Dermis blood vessel endothelial cell (primary cell): ENCODE data around the gene RNF20. TPM values are rescaled to one million over a fixed set of nuclear protein-coding genes. Genes with fewer than 3 reads are reported as not detected.
"Not testable (repeated sequence)": the region's sequence is repeated elsewhere in the genome, so short reads cannot be mapped to it uniquely, and the experiment has no call there.

Source experiments
- DNase-seq: peaks from one replicate; pipeline ENCODE4 v3.0.0; 2010
- total RNA-seq: library from RNA; depleted of rRNA; stranded (reverse); fragments of >200 nt; gene quantifications from 2 replicates; pipeline ENCODE4 v1.2.3, GENCODE V29; 2014

The RNF20 gene
- total RNA-seq, 1 donor from 2014 or later: 36.8 TPM

DNA sequence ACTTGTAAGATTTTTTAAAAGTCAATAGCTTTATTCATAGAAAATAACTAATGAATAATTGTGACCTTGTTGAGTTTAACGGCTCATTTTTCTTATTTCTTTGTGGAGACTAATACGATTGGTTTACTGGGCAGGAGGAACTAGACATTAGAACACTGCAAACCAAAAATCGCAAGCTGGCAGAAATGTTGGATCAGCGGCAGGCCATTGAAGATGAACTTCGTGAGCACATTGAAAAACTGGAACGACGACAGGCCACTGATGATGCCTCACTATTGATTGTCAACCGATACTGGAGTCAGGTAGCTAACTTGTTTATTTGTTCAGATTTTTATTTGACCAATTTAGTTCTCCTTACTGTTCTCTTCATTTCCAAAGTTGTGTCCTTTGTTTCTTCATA is 6.4 kb downstream of the RNF20 start:
- DNase-seq: no peak

DNA sequence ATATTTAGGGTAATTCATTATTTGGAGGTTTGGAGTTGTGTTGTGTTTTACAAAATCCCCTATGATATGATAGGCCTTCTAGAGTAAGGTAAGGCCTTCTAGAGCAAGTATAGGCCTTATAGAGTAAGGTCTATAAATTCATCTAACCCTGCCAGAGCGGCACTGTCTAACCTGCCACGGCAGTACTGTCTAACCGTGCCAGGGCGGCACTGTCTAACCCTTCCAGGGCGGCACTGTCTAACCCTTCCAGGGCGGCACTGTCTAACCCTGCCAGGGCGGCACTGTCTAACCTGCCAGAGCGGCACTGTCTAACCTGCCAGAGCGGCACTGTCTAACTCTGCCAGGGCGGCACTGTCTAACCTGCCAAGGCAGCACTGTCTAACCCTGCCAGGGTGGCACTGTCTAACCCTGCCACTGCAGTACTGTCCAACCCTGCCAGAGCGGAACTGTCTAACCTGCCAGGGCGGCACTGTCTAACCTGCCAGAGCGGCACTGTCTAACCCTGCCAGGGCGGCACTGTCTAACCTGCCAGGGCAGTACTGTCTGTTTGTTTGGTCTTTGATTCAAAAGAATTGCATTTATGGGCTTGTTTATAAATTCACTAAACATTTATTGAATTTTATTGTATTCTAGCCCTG is 9.6 kb downstream of the RNF20 start:
- DNase-seq: no peak

DNA sequence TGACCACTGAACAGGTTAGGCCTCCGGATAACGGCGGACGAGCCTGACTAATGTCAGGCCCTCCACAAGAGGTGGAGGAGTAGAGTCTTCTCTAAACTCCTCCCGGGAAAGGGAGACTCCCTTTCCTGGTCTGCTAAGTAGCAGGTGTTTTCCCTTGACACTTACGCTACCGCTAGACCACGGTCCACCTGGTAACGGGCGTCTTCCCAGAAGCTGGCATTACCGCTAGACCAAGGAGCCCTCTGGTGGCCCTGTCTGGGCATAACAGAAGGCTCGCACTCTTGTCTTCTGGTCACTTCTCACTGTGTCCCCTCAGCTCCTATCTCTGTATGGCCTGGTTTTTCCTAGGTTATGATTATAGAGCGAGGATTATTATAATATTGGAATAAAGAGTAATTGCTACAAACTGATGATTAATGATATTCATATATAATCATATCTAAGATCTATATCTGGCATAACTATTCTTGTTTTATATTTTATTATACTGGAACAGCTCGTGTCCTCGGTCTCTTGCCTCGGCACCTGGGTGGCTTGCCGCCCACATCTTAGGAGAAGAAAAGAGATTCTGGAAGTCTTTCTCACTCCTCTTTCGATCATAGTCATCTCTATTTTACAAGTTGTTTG is 15.9 kb downstream of the RNF20 start:
- DNase-seq: not testable (repeated sequence)

DNA sequence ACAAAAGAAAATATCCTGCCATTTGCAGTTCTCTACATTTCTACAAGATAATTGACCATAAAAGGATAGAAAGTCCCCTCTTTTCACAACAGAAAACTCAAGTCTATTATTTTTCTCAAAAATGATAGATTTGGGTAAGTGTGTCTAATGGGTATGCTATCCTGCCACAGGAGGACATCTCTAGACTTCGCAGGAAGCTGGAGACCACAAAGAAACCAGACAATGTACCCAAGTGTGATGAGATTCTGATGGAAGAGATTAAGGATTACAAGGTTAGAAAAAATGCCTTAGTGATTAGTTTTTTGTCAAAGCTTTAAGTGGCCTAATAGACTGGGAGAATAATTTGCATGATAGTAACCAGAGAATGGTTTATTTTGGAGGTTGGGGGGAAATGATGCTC is 28.1 kb downstream of the RNF20 start:
- DNase-seq: no peak

DNA sequence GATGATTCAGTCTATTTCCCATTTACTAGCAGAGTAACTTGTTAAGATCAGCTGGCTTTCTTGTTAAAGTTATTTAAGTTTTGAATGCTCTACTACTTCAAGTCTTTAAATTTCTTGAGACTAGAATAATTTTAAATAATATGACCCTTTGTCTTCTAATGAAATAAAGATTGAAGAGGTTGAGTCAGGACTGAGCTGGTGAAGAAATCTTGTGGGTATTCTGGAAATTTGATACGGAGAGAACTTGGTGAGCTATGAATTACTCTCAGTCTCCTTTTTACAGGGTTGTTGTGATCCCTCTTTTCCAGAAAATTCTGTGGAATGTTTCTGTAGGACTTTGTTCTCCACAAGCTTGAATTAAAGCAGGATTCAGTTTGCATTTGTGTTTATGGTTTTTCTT is 29.3 kb downstream of the RNF20 start:
- no peak for DNase-seq

DNA sequence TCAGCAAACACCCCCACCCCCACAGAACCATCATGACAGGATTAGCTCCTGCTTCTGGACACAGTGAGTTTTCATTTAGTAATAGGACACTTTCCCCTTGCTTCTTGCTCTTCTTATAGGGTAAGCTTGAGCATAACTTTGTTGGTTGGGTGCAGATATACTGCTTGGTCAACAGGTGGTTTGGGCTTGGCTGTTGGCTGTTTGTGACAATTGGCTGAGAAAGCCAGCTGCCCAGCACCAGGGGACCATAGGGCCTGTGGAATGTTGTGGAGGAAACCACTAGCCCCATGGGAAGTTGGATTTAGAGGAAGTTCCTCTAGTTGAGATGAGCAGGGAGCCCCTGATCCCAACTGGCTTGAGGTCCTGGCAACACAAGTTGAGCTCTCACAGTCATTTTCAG is 30.6 kb downstream of the RNF20 start:
- DNase-seq: no peak

DNA sequence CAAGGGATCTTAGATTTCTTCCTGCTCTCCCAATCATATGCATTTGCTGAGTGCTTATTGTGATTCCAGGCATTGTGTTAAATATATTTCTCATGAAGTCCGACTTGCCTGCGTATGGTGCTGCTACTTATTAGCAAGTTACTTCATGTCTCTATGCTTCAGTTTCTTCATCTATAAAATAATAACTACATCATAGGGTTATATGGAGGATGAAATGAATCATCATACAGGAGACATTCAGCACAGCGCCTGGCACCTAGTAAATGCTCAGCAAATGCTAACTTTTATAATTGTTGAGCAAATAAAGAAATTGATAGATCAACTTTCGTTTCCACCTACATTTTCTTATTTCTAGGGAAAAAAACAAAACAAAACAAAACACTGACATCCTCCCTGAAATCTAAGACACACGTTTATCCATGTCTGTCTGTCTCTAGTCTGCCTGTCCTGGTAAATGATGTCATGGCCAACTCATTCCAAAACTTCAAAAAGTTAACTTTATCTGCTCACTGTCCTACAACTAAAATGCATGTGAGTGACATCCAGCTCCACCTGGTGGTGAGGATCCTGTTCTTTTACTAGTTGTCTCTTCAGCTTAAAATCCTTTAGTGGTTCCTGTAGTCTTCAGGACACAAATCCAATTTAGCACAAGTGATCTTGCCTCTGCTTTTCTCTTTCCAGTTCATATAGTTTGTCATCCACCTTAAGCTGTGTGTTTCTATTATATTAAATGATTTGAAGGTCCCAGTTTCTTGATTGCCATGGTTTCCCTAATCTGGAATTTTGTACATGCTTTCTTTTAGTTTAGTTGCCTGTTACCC is 33.5 kb downstream of the RNF20 start:
- peak; percentile 57 for DNase-seq

DNA sequence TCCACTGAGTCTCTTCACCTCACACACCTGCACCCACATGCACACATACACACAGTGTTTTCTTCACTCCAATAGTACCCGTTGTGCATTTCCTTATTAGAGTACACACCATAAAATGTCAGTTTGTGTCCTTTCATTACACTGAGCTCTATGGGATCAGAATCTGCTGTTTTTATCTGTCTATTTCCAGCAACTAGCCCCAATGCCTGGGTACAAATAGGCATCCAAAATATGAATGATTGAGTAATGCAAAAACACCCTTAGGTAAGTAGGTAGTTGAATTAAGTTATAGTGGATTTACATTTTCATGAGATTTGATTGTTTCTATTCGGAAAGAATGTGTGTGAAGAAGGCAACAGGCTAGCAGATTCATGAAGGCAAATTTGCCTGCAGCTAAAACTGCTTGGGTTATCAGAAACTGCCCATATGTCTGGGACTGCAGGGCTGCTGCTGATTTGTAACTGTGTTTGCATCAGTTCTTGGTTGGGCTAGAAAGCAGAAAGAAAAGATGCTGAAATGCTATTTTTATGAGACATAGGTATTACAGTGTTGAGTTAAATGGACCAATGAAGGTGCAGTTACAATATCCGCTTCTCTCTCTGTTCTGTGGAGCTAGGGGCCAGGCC is 34.2 kb downstream of the RNF20 start:
- no peak for DNase-seq

DNA sequence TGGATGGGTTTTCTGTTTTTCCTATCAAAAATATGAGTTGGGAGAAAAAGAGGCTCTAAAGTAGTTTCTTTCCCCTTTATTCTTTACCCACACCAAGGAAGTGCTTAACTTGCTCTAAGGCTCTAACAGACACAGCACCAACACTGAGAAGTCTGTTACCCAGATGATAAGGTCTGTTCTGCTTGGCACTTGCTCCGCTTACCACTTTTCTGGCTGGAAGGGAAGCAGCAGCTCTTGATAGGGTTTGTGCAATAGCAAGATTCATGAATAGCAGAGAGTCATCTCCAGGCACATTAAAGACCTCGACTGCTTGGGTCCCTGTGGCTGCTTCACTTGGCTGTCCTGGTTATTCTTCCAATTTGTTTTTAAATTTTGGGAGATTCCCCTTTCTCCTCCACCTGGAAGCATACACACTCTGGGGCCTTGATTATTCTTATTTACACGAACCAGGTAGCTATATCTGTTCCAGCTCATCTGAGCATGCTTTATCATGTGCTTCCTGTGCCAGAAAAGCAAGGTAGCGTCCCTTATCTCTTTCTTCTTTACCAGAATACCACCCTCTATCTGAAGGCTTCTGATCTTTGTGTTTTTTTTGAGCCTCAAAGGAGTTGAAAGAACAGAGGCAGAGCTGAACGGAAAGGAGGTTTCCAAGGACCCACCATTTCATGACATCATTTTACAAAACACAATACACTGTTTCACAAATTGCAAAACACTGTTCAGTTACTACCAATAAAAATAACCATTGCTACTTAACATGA is 36.3 kb downstream of the RNF20 start:
- no peak for DNase-seq

DNA sequence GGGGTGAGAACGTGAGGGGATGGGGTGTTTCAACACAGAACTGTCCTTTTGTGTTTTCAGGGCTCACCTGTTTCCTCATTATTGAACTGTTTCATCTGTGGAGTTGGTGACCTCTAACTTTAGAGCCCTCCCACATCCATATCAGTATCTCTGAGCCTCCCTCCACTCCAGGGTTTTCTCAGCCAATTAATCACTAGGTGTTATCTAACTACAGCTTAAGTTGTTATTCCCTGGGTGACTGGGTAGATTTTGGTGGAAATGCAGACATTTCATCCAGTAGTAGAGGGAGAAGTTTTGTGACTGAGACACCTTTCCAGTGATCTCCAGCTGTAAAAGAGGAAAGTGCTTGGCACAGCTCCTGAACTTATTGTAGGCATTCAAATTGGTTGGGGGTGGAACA is 37.5 kb downstream of the RNF20 start:
- DNase-seq: no peak

DNA sequence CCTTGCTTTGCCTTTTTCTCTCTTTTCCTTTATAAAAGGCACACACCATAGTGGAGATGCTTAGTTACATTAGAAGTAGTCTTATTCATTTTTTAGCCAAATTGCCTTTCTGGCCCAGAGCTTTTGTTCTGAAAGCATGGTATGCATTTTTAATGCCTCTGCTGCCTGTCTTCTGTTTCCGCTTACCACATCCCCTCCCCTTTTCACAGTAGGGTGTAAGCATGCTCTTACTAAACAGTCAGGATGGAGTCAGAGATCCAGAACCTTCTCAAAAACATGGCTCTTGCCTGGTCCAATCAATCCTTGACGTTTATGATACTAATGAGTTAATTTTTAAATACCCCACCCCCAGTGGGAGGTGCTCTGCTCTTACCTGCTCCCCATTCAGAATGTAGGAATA is 38.7 kb downstream of the RNF20 start:
- DNase-seq: no peak

DNA sequence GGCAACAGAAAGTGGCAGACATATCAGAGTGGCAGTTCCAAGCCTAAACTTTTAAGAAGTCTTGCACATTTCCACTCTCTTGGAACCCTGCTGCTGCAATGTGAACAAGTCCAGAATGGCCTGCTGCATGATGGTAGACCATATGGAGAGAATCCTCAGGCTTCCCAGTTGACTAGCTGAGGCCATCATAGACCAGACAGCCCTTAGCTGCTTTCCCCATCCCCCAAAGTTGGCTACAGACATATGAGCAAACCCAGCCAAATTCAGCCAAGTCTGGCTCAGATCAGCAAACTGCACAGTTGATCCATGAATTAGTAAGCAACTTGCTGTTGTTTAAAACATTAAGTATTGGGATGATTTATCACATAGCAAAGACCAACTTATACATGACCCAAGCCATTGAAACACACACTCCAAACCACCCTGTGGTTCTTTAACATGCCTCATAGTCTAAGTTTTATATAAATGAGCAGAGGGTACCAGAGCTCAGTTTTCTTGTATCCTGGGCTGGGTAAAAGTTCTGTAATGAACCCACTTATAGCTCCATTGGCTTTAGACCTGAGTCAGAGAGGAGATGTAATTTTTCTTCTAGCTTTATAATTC is 41.2 kb downstream of the RNF20 start:
- DNase-seq: no peak

DNA sequence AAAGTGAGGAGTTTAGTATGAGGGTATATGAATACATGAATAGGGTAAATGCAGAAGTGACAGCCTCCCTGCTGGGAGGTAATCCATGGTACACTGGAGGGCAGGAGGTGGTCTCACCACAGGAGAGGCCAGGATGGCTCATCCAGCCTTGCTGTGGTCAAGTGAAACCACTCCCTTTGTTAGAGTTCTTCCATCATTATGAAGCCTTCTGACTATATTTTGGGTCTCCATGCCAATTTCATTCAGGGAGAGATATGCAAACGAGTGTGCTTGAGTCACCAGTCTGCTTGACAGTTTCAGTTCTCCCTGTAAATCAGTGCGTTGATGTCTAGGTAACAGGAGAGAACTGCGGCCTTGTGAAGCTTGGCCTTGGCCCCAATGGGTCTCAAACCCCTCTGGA is 44.7 kb downstream of the RNF20 start:
- no peak for DNase-seq

DNA sequence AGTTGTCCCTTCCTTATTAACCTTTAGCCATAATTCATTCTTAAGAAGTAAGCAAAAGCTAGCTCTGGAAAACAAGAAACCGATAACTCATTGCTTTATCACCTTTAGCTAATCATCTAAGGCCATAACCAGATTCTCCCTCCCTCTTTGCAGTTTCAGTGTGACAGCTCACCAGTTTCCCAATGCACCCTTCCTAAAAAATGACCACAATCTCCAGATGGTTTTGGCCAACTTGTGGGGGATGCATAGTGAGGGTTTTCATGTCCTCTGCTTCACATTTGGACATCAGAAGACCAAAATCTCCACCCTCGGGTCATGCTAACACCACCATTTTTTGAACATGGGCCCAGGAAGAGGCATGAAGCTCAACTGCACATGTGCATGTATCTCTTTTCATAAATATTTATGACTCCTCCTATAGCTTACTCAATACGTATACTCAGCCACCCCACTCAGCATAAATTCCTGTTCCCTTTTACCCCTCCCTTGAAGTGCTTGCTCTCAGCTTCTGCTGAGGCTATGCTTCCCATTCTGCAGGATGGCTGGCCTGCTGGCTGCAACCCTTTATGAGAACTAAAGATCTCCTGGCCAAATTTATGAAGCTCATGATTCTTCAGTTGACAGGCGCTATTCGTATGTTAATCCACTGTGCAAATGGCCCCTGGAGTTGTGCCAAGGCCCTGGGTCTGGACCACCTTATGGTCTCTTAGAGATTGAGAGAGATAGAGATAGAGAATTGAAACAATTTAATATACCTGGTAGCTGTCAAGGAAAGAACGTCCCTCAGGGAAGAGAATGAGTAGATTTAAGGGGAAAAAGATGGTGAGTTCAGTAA is 46.3 kb downstream of the RNF20 start:
- no peak for DNase-seq

DNA sequence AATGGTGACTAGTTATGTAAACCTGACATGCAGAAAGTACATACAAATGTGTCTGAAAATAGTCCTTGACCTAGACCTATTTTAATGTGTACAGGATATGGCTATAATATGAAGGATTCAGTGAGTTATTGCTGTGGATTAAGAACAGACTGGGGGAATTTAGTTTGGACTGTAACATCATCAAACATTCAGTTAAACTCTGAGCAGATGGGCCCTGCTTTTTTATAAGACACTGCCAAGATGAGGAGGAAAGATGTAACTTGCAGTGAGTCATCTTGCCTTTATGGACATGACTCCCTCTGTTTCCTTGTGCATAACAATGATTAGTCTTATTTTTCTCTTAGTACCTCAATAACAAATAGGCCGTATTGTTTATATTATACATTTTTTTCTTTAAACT is 48.9 kb downstream of the RNF20 start:
- peak; percentile 16 for DNase-seq

DNA sequence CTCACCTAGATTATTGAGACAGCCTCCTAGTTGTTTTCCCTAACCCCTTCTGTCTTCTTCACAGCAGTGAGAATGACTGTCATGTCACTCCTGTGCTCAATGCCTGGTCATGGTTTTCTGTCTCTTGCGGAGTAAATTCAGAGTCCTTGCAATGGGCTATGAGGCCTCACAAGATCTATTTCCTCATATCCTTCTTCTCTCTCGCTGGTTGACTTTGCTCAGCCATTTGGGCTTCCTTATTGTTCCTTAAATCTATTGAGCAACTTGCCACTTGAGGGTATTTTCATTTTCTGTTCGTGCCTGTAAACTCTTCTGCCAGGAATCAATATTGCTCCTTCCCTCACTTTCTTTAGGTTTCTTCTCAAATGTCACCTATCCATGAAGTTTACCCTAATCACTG is 52.1 kb downstream of the RNF20 start:
- no peak for DNase-seq

DNA sequence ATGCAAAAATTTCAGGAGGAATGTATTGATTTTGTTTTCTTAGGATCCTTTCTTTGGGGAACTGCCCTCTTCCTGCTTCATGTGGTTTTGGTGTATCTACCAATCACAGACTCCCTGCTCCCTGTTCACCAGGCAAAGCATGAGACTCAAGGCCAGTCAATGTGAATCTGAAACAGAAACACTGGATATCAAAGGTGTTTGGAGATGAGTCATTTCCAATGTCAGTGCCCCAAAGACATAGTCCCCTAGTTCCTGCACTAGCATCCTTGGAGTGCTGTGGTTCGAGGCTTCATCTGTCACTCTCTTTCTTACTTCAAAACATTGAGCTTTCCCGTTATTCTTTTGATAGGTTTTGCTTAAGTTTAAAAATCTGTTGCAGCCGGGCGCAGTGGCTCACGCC is 53.0 kb downstream of the RNF20 start:
- no peak for DNase-seq

DNA sequence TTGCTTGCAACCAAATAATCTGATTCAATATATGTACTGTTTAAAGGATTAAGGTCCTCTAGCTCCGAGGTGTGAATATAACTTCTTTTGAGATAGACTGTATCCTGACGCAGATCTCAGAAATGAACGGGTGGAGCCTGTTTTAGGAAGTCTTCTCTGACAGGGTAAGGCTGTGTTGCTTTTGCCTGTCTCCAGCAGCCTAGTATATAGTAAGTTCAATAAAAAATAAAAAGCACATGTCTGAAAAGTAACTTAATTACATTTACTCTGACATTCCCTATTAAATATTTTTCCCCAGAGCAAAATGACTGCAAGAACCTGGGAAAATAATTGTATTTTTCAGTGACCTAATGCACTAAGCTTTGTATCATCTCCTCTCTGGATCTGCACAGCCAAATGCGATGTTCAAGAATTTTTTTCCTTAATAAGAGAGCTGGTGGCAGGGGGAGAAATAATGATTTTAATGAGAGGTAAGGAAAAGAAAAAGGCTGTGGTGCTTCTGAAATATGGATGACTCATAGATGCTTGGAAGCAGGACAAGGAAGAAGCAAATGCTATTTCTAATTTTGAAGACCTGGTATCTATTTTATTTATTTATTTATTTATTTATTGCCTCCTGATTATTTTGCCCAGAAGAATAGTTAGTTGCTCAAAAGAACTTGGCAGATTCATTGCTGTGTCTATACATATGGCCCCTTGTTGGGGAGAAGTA is 53.8 kb downstream of the RNF20 start:
- no peak for DNase-seq

DNA sequence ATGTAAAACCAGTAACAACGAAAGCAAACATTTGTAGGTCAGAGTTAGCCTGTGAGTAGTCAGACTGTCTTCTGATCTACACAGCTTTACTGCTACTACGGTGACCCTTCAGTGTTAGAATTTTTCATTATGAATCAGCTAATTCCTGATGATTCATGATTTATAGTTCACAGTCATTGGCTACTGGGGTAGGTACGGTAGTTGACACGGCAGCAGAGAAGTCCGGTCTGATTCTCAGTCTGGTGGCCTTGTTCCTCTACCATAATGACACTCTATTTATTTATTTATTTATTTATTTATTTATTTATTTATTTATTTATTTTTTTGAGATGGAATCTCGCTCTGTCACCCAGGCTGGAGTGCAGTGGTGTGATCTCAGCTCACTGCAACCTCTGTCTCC is 56.4 kb downstream of the RNF20 start:
- not testable (repeated sequence) for DNase-seq

DNA sequence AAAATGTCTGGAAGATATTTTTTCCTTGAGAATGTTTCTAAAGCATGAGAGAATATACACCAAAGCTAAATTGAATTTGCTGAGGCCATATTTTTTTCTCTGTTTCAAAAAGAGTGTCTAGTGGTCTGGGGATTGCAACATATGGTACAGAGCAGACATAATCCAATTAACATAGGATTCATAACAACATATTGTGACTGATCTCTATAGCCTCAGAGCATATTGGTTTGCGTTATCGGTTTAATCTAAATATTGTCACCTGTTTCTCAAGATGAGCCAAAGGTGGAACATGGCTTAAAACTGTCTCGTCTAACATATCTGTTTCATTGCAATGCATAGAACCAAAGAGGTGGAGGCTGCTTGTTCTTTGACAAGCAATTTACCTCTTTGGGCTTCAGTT is 57.2 kb downstream of the RNF20 start:
- no peak for DNase-seq
